HepG2 (cell line): ENCODE measurements around the gene NEK9. TPM values are rescaled to one million over a fixed set of nuclear protein-coding genes. Genes with fewer than 3 reads are reported as not detected.

Source experiments
- ATAC-seq: fragments of 200-7000 bp; cut with Tn5 transposase; 3 replicates; pipeline ENCODE4 v1.9.1; 2020; ENCODE audit warnings: mild to moderate bottlenecking, moderate library complexity
- BruUV-seq: library from RNA; stranded (reverse); fragments of 400-500 nt; replicated peaks from 2 replicates; lab custom pipeline; 2021; lab: Mats Ljungman, UMichigan
- CTCF ChIA-PET: fragments of 300-600 bp; formaldehyde crosslinking; extraction: SDS; loops from one replicate; lab custom pipeline; 2021; ENCODE audit warnings: low total read pairs, inconsistent platforms, low intra/inter-chr PET ratio; lab: Yijun Ruan, JAX
- POLR2A ChIA-PET: fragments of 350-600 bp; sonication (Branson Sonifier 250); formaldehyde crosslinking; loops from one replicate; lab custom pipeline; 2020; ENCODE audit warnings: antibody characterized with exemption, inconsistent platforms; lab: Yijun Ruan, JAX
- DNase-seq: peaks from one replicate; pipeline ENCODE4 v3.0.0-alpha.2; 2015; ENCODE audit warnings: low spot score
- FAIRE-seq: peaks from 3 replicates; lab custom pipeline; 2011; peaks lifted over from hg19 to GRCh38; lab: Jason Lieb, UNC
- H2AFZ ChIP-seq: one replicate; pipeline ENCODE4 v1.6.1; 2011; ENCODE audit warnings: low read length, inconsistent platforms
- H3K27ac ChIP-seq: fragments of 300-600 bp; 3 replicates; pipeline ENCODE4 v1.8.0; 2011; ENCODE audit warnings: mixed run types, mild to moderate bottlenecking, mixed read lengths, low read length, inconsistent platforms; ENCODE audit not compliant: insufficient read depth; ENCODE audit errors: extremely low read length
- H3K27me3 ChIP-seq, 2 experiments: fragments of 200-600 bp in 1 of 2; 2 replicates in 1 of 2; 3 replicates in 1 of 2; pipeline versions ENCODE4 v1.6.0 to v1.8.0; 2011; ENCODE audit warnings: low read length in 2 of 2, mild to moderate bottlenecking in 2 of 2, moderate library complexity in 2 of 2, inconsistent platforms in 1 of 2; ENCODE audit not compliant: insufficient read depth in 2 of 2, control insufficient read depth in 1 of 2
- H3K36me3 ChIP-seq, 2 experiments: fragments of 200-600 bp in 1 of 2; replicated peaks in 1 of 2; 2 replicates in 1 of 2; 3 replicates in 1 of 2; pipeline versions ENCODE4 v1.5.1 to v1.8.0; 2011; ENCODE audit warnings: low read length in 2 of 2, inconsistent platforms in 1 of 2; ENCODE audit not compliant: insufficient read depth in 2 of 2, control insufficient read depth in 1 of 2
- H3K4me1 ChIP-seq: 2 replicates; pipeline ENCODE4 v1.5.1; 2012; ENCODE audit warnings: low read length, inconsistent platforms; ENCODE audit not compliant: insufficient read depth
- H3K4me2 ChIP-seq: 2 replicates; pipeline ENCODE4 v1.6.0; 2011; ENCODE audit warnings: low read depth, low read length, inconsistent platforms
- H3K4me3 ChIP-seq, 3 experiments: fragments of 200-600 bp in 1 of 3; sonication (generic), shearing (Covaris generic) in 1 of 3; replicated peaks in 1 of 3; 2 replicates each; pipeline ENCODE4 v1.5.1; 2011 to 2016; ENCODE audit warnings: low read length in 3 of 3, inconsistent platforms in 2 of 3, low read depth in 2 of 3, mild to moderate bottlenecking in 2 of 3, control low read depth in 1 of 3, mixed read lengths in 1 of 3; ENCODE audit not compliant: insufficient read depth in 1 of 3
- H3K79me2 ChIP-seq: one replicate; pipeline ENCODE4 v1.6.1; 2011; ENCODE audit warnings: low read length, inconsistent platforms; ENCODE audit not compliant: insufficient read depth
- H3K9ac ChIP-seq: 2 replicates; pipeline ENCODE4 v1.6.0; 2011; ENCODE audit warnings: mild to moderate bottlenecking, low read depth, low read length, inconsistent platforms; ENCODE audit not compliant: insufficient read depth
- H3K9me3 ChIP-seq: 2 replicates; pipeline ENCODE4 v1.5.1; 2012; ENCODE audit warnings: mild to moderate bottlenecking, low read length
- H4K20me1 ChIP-seq: 2 replicates; pipeline ENCODE4 v1.6.0; 2011; ENCODE audit warnings: inconsistent platforms, mild to moderate bottlenecking, low read length, moderate library complexity; ENCODE audit not compliant: insufficient read depth
- HOXA7 ChIP-seq: sonication (generic); formaldehyde crosslinking; IDR thresholded peaks from 2 replicates; pipeline ENCODE4 v1.8.1; 2022; ENCODE audit warnings: mild to moderate bottlenecking, missing genetic modification reagents, moderate library complexity
- IKZF4 ChIP-seq: sonication (generic); formaldehyde crosslinking; IDR thresholded peaks from 2 replicates; pipeline ENCODE4 v1.5.1; 2020; ENCODE audit warnings: borderline replicate concordance, mild to moderate bottlenecking, low read depth, missing genetic modification reagents; ENCODE audit errors: not compliant biosample characterization
- MLLT10 ChIP-seq: sonication (generic); formaldehyde crosslinking; IDR thresholded peaks from 2 replicates; pipeline ENCODE4 v1.4.0; 2020; ENCODE audit warnings: missing genetic modification reagents
- RBFOX2 ChIP-seq: fragments of 200-400 bp; formaldehyde crosslinking; IDR thresholded peaks from 2 replicates; pipeline ENCODE4 v1.6.1; 2017; ENCODE audit warnings: low read depth, mild to moderate bottlenecking, low read length
- SMAD9 ChIP-seq: sonication (generic); formaldehyde crosslinking; IDR thresholded peaks from 2 replicates; pipeline ENCODE4 v1.5.1; 2020; ENCODE audit warnings: mild to moderate bottlenecking, missing genetic modification reagents
- ZBTB20 ChIP-seq: sonication (generic); formaldehyde crosslinking; IDR thresholded peaks from 2 replicates; pipeline ENCODE4 v1.8.1; 2023; ENCODE audit warnings: missing genetic modification reagents, low read depth, mild to moderate bottlenecking, borderline replicate concordance
- ZFP90 ChIP-seq: sonication (generic); formaldehyde crosslinking; IDR thresholded peaks from 2 replicates; pipeline ENCODE4 v1.8.0; 2022; ENCODE audit warnings: missing genetic modification reagents, mild to moderate bottlenecking, inconsistent platforms, borderline replicate concordance
- ZMYM4 ChIP-seq: sonication (generic); formaldehyde crosslinking; IDR thresholded peaks from 2 replicates; pipeline ENCODE4 v1.8.1; 2023; ENCODE audit warnings: mild to moderate bottlenecking, missing genetic modification reagents
- ZNF121 ChIP-seq: sonication (generic); formaldehyde crosslinking; IDR thresholded peaks from 2 replicates; pipeline ENCODE4 v1.5.0; 2020; ENCODE audit warnings: mild to moderate bottlenecking, missing genetic modification reagents
- ZNF136 ChIP-seq: sonication (generic); formaldehyde crosslinking; IDR thresholded peaks from 2 replicates; pipeline ENCODE4 v1.8.1; 2022; ENCODE audit warnings: low read depth, mild to moderate bottlenecking, moderate library complexity, missing genetic modification reagents
- ZNF598 ChIP-seq: sonication (generic); formaldehyde crosslinking; IDR thresholded peaks from 2 replicates; pipeline ENCODE4 v1.5.1; 2020; ENCODE audit warnings: mild to moderate bottlenecking, missing genetic modification reagents, borderline replicate concordance
- ZNF724P ChIP-seq: sonication (generic); formaldehyde crosslinking; IDR thresholded peaks from 2 replicates; pipeline ENCODE4 v1.8.0; 2022; ENCODE audit warnings: missing genetic modification reagents, borderline replicate concordance
- ZNF737 ChIP-seq: sonication (generic); formaldehyde crosslinking; IDR thresholded peaks from 2 replicates; pipeline ENCODE4 v1.5.0; 2020; ENCODE audit warnings: missing genetic modification reagents, mild to moderate bottlenecking, borderline replicate concordance
- in situ Hi-C: cut with HindIII; loops from 2 replicates; pipeline ENCODE4 v1.10.0; 2017; ENCODE audit warnings: low pct_unique_long_range_greater_than_20kb; ENCODE audit not compliant: extremely low pct_ligation_motif_present
- intact Hi-C: fragments of 100-400 bp; cut with micrococcal nuclease; formaldehyde crosslinking; loops from one replicate; pipeline ENCODE4 v1.10.0; 2022; ENCODE audit not compliant: unreplicated experiment
- polyA plus RNA-seq, 8 experiments: library from polyadenylated mRNA; depleted of rRNA in 3 of 8; stranded (reverse) in 7 of 8; unstranded in 1 of 8; fragments of >200 nt; fragmentation: Illumina TruSeq in 4 of 8; extraction: Trizol in 4 of 8; gene quantifications; 2 replicates each; pipeline versions ENCODE4 v1.2.1 to v1.2.3, GENCODE V29; 2011 to 2016; ENCODE audit warnings: low read depth in 4 of 8, missing spikeins in 1 of 8, mixed read lengths in 1 of 8; ENCODE audit not compliant: insufficient read depth in 1 of 8
- total RNA-seq, 5 experiments: library from RNA; depleted of rRNA; stranded (reverse); fragments of >200 nt; fragmentation: Illumina TruSeq; extraction: Trizol; gene quantifications; 2 replicates each; pipeline ENCODE4 v1.2.3, GENCODE V29; 2016; ENCODE audit warnings: low read depth in 1 of 5
- TF ChIP-seq, protein P1 (sequence below): sonication (generic); formaldehyde crosslinking; IDR thresholded peaks from 2 replicates; pipeline ENCODE4 v1.8.1; 2022; ENCODE audit warnings: low read depth, mild to moderate bottlenecking, missing genetic modification reagents

The NEK9 gene
- total and polyA plus RNA-seq, 2 of the 13 experiments (the other 11 are each of a cell fraction or from before 2014, with no cell fraction given), result 16.5 to 27.3 TPM

- no peaks in the 10 kb centered on the region for H3K9me3 ChIP-seq
- peaks cover 14% of the 10 kb centered on the region for H3K4me1 ChIP-seq
- no peaks in the 10 kb centered on the region for H3K79me2 ChIP-seq
- H3K4me3 ChIP-seq, result no peak overlapping the region
- ATAC-seq (no peak), DNase-seq (no peak), FAIRE-seq (no peak)
- no peak overlapping the region for H3K4me2 ChIP-seq
- no peak overlapping the region for H2AFZ ChIP-seq
- no peak for TF ChIP-seq ZBTB20 (CRISPR knock-in tag)
- TF ChIP-seq, protein P1, sequence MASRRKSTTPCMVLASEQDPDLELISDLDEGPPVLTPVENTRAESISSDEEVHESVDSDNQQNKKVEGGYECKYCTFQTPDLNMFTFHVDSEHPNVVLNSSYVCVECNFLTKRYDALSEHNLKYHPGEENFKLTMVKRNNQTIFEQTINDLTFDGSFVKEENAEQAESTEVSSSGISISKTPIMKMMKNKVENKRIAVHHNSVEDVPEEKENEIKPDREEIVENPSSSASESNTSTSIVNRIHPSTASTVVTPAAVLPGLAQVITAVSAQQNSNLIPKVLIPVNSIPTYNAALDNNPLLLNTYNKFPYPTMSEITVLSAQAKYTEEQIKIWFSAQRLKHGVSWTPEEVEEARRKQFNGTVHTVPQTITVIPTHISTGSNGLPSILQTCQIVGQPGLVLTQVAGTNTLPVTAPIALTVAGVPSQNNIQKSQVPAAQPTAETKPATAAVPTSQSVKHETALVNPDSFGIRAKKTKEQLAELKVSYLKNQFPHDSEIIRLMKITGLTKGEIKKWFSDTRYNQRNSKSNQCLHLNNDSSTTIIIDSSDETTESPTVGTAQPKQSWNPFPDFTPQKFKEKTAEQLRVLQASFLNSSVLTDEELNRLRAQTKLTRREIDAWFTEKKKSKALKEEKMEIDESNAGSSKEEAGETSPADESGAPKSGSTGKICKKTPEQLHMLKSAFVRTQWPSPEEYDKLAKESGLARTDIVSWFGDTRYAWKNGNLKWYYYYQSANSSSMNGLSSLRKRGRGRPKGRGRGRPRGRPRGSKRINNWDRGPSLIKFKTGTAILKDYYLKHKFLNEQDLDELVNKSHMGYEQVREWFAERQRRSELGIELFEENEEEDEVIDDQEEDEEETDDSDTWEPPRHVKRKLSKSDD (CRISPR knock-in tag), result no peak
- no peak for TF ChIP-seq ZMYM4
- no peak for TF ChIP-seq ZFP90
- no peak for TF ChIP-seq SMAD9 (CRISPR knock-in tag)
- no peak for TF ChIP-seq ZNF724P (CRISPR knock-in tag)
- no peak for TF ChIP-seq ZNF121 (CRISPR knock-in tag)
- no peak for TF ChIP-seq ZNF136 (CRISPR knock-in tag)
- TF ChIP-seq HOXA7, result no peak
- no peak for TF ChIP-seq ZNF737 (CRISPR knock-in tag)
- TF ChIP-seq RBFOX2, result no peak
- no peak for TF ChIP-seq MLLT10 (CRISPR knock-in tag)
- TF ChIP-seq IKZF4, result no peak
- TF ChIP-seq ZNF598 (CRISPR knock-in tag), result no peak
- no peaks in the 10 kb centered on the region for H3K36me3 ChIP-seq
- H3K27me3 ChIP-seq, result no peaks in the 10 kb centered on the region
- ChIA-PET POLR2A (interaction anchor here (0.8 kb wide), 1 partner anchor 8 kb away, joined by 4 read pairs; the partner anchor contains the start of gene ZC2HC1C), CTCF (no interaction called here)
- no TSS peak for BruUV-seq
- H3K9ac ChIP-seq, result no peak overlapping the region
- no peak overlapping the region for H3K27ac ChIP-seq
- in situ Hi-C loops (no loop called here), intact Hi-C loops (no loop called here)
- H4K20me1 ChIP-seq, result no peaks in the 10 kb centered on the region
These were observed 49.1 kb downstream of the NEK9 start for GRCh38 chr14:75077794-75078193.
